ENCODE data around the gene TM4SF5.

Gene TM4SF5

GRCh38 chr17:4777969-4778760, 6.5 kb downstream of the TM4SF5 start:
- no peak for DNase-seq (ENCODE audit: extremely low read depth, low read depth)
- H3K4me3 ChIP-seq (replicated peaks; ENCODE audit: low read depth, low read length), result no peak overlapping the region
- TF ChIP-seq CTCF (IDR thresholded peaks at IDR 0.05; ENCODE audit: low read depth, low read length, missing control alignments), result no peak

- TF ChIP-seq CTCF (IDR thresholded peaks at IDR 0.05; ENCODE audit: low read depth, low read length, missing control alignments), result no peak
These were observed 8.8 kb downstream of the TM4SF5 start for GRCh38 chr17:4780325-4780955.

GRCh38 chr17:4782652-4783051, 11.0 kb downstream of the TM4SF5 start:
- DNase-seq (ENCODE audit: extremely low read depth, low read depth), result no peak
- no peak for TF ChIP-seq CTCF (IDR thresholded peaks at IDR 0.05; ENCODE audit: low read depth, low read length, missing control alignments)

More at GRCh38 chr17:4780325-4780955, 8.8 kb downstream of the TM4SF5 start:
- DNase-seq (ENCODE audit: extremely low read depth, low read depth), result no peak
- H3K4me3 ChIP-seq (replicated peaks; ENCODE audit: low read depth, low read length), result no peak overlapping the region

GRCh38 chr17:4785311-4786105, 13.8 kb downstream of the TM4SF5 start:
- TF ChIP-seq CTCF (IDR thresholded peaks at IDR 0.05; ENCODE audit: low read depth, low read length, missing control alignments), result no peak
- H3K4me3 ChIP-seq (replicated peaks; ENCODE audit: low read depth, low read length), result no peak overlapping the region
- no peak for DNase-seq (ENCODE audit: extremely low read depth, low read depth)

More at GRCh38 chr17:4782652-4783051, 11.0 kb downstream of the TM4SF5 start:
- H3K4me3 ChIP-seq (replicated peaks; ENCODE audit: low read depth, low read length), result no peak overlapping the region

GRCh38 chr17:4786106-4786511, 14.4 kb downstream of the TM4SF5 start, which contains the start of gene VMO1:
TSS of gene VMO1 (minus strand) at chr17:4786364. CDS start at chr17:4786352, 12 bp downstream.
- H3K4me3 ChIP-seq (replicated peaks; ENCODE audit: low read depth, low read length), result no peak within 1 kb of the TSS
- no peak for DNase-seq (ENCODE audit: extremely low read depth, low read depth)

More at GRCh38 chr17:4786106-4786511, 14.4 kb downstream of the TM4SF5 start, which contains the start of gene VMO1:
- TF ChIP-seq CTCF (IDR thresholded peaks at IDR 0.05; ENCODE audit: low read depth, low read length, missing control alignments), result no peak
